ENCODE results near the gene MYH2. TPM values are rescaled to one million over a fixed set of nuclear protein-coding genes. Genes with fewer than 3 reads are reported as not detected.

Gene MYH2
- total RNA-seq, 4 donors from 2014 or later: not detected

GRCh38 chr17:10516638-10517037 is 32.8 kb downstream of the MYH2 start:
- DNase-seq (ENCODE audit: low spot score in 2 of 2): no peak
- Histone ChIP-seq H3K4me1 (no peaks in the 10 kb centered on the region), H3K4me3 (no peak overlapping the region), H3K27me3 (peaks cover 6% of the 10 kb centered on the region), H3K9me3 (no peaks in the 10 kb centered on the region), H3K36me3 (no peaks in the 10 kb centered on the region), H3K27ac (no peak overlapping the region)
- TF ChIP-seq POLR2A (IDR thresholded peaks at IDR 0.05) (no peak), EP300 (IDR thresholded peaks at IDR 0.05) (no peak), CTCF (IDR thresholded peaks at IDR 0.05) (no peak), POLR2AphosphoS5 (IDR thresholded peaks at IDR 0.05) (no peak)

GRCh38 chr17:10516065-10516464 is 33.4 kb downstream of the MYH2 start:
- DNase-seq (ENCODE audit: low spot score in 2 of 2): no peak
- Histone ChIP-seq H3K4me1 (no peaks in the 10 kb centered on the region), H3K27me3 (peaks cover 5% of the 10 kb centered on the region), H3K4me3 (no peak overlapping the region), H3K9me3 (no peaks in the 10 kb centered on the region), H3K27ac (no peak overlapping the region), H3K36me3 (no peaks in the 10 kb centered on the region)
- WGBS: 87% methylated on average over 7 of the region's 7 CpGs
- TF ChIP-seq CTCF (IDR thresholded peaks at IDR 0.05) (no peak), POLR2AphosphoS5 (IDR thresholded peaks at IDR 0.05) (no peak), POLR2A (IDR thresholded peaks at IDR 0.05) (no peak), EP300 (IDR thresholded peaks at IDR 0.05) (no peak)

- peaks cover 3% of the 10 kb centered on the region for H3K27me3 ChIP-seq
- H3K4me1 ChIP-seq: no peaks in the 10 kb centered on the region
- TF ChIP-seq CTCF (IDR thresholded peaks at IDR 0.05): no peak
- TF ChIP-seq POLR2A (IDR thresholded peaks at IDR 0.05): no peak
- no peak for TF ChIP-seq POLR2AphosphoS5 (IDR thresholded peaks at IDR 0.05)
- TF ChIP-seq EP300 (IDR thresholded peaks at IDR 0.05): no peak
- H3K27ac ChIP-seq: no peak overlapping the region
- H3K9me3 ChIP-seq: no peaks in the 10 kb centered on the region
- no peak overlapping the region for H3K4me3 ChIP-seq
- 55% methylated on average over 6 of the region's 6 CpGs for WGBS
- DNase-seq (ENCODE audit: low spot score in 2 of 2): no peak
- H3K36me3 ChIP-seq: no peaks in the 10 kb centered on the region
These were observed 36.0 kb downstream of the MYH2 start for GRCh38 chr17:10513299-10514067.

- no peaks in the 10 kb centered on the region for H3K4me1 ChIP-seq
These were observed 36.6 kb downstream of the MYH2 start for GRCh38 chr17:10512856-10513255.

More at GRCh38 chr17:10512856-10513255, 36.6 kb downstream of the MYH2 start:
- H3K27ac ChIP-seq: no peak overlapping the region
- TF ChIP-seq POLR2A (IDR thresholded peaks at IDR 0.05): no peak
- no peak for TF ChIP-seq POLR2AphosphoS5 (IDR thresholded peaks at IDR 0.05)
- TF ChIP-seq EP300 (IDR thresholded peaks at IDR 0.05): no peak
- no peak for TF ChIP-seq CTCF (IDR thresholded peaks at IDR 0.05)
- H3K4me3 ChIP-seq: no peak overlapping the region
- no peaks in the 10 kb centered on the region for H3K9me3 ChIP-seq
- 54% methylated on average over 2 of the region's 2 CpGs for WGBS
- DNase-seq (ENCODE audit: low spot score in 2 of 2): no peak
- no peaks in the 10 kb centered on the region for H3K36me3 ChIP-seq
- peaks cover 3% of the 10 kb centered on the region for H3K27me3 ChIP-seq
